ENCODE results near the gene DOK4. TPM values are rescaled to one million over a fixed set of nuclear protein-coding genes. Genes with fewer than 3 reads are reported as not detected.

The DOK4 gene
- total and polyA plus RNA-seq, 8 donors: 27.7 to 108 (median 31.0) TPM

DNA sequence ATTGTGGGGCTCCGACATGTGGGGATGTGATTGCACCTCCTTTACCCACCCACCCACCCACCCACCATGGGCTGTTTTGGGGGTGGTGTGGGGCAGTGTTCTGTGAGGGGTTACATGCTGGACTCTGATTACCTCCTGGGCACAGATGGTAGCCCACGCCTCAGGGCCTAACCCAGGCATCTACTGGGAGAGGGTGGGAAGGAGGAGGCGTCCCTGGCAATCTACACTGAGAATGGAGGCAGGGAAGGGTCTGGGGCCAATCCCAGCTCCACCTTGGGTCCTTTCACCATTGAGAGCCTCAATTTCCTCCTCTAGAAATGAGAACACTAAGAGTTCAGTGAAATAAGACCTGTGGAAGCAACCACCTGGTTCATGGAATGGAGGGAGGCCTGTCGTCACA, 11.7 kb upstream of the DOK4 start:
- TF ChIP-seq, protein P1, sequence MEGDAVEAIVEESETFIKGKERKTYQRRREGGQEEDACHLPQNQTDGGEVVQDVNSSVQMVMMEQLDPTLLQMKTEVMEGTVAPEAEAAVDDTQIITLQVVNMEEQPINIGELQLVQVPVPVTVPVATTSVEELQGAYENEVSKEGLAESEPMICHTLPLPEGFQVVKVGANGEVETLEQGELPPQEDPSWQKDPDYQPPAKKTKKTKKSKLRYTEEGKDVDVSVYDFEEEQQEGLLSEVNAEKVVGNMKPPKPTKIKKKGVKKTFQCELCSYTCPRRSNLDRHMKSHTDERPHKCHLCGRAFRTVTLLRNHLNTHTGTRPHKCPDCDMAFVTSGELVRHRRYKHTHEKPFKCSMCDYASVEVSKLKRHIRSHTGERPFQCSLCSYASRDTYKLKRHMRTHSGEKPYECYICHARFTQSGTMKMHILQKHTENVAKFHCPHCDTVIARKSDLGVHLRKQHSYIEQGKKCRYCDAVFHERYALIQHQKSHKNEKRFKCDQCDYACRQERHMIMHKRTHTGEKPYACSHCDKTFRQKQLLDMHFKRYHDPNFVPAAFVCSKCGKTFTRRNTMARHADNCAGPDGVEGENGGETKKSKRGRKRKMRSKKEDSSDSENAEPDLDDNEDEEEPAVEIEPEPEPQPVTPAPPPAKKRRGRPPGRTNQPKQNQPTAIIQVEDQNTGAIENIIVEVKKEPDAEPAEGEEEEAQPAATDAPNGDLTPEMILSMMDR (IDR thresholded peaks at IDR 0.05): no peak
- Histone ChIP-seq H3K9me3 (no peaks in the 10 kb centered on the region), H3K4me1 (peaks cover 3 to 4% of the 10 kb centered on the region in 2 donors), H3K4me3 (no peak overlapping the region), H3K27ac (no peak overlapping the region), H3K27me3 (no peaks in the 10 kb centered on the region), H3K36me3 (no peaks in the 10 kb centered on the region)
- ATAC-seq: no peak
- DNase-seq: peak in 1 of 4 donors; percentile 4
- intact Hi-C loops (cut with DNase I): no loop called here

DNA sequence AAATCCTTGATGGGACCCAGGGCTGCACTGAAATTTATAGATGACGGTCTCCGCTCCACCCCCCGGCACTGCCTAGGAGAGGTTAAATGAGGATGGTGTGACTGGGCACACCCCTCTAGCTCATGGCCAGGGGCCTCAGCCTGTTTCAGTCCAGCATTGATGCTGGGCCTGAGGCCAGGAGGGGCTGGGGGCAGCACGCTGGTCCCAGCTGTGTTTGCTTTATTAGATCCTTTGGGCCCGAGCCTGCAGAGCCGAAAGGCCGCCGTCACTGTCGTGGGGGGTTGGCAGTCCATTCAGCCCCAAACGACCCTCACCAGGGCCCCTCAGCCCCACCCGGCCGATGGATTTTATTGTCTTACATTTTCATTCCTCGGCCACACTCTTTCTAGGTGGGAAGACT, 10.8 kb upstream of the DOK4 start:
- H3K27ac ChIP-seq: no peak overlapping the region
- no peaks in the 10 kb centered on the region for H3K36me3 ChIP-seq
- TF ChIP-seq, protein P1 (IDR thresholded peaks at IDR 0.05): no peak
- no peaks in the 10 kb centered on the region for H3K9me3 ChIP-seq
- H3K4me3 ChIP-seq: no peak overlapping the region
- ATAC-seq: no peak
- DNase-seq: peak in 1 of 4 donors; percentile 71
- peaks cover 0 to 3% of the 10 kb centered on the region in 2 donors for H3K4me1 ChIP-seq
- H3K27me3 ChIP-seq: no peaks in the 10 kb centered on the region
- intact Hi-C loops (cut with DNase I): no loop called here

DNA sequence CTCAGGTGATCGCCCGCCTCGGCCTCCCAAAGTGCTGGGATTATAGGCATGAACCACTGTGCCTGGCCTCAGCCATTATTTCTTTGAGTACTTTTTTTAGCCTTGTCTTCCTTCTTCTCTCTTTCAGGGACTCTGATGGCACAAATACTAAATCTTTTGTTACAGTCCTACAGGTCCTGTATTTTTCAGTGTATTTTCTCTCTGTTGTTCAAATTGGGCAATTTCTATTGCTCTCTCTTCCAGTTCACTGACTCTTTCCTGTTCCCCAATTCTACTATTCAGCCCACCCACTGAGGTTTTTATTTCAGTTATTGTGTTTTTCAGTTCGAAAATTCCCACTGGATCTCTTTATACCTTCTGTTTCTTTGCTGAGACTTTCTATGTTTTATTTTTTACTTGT, 7.5 kb upstream of the DOK4 start:
- Histone ChIP-seq H3K4me3 (no peak overlapping the region), H3K9me3 (no peaks in the 10 kb centered on the region), H3K4me1 (no peaks in the 10 kb centered on the region), H3K27ac (no peak overlapping the region), H3K27me3 (no peaks in the 10 kb centered on the region), H3K36me3 (no peaks in the 10 kb centered on the region)
- intact Hi-C loops (cut with DNase I): no loop called here
- no peak for DNase-seq
- TF ChIP-seq, protein P1 (IDR thresholded peaks at IDR 0.05): no peak
- no peak for ATAC-seq

DNA sequence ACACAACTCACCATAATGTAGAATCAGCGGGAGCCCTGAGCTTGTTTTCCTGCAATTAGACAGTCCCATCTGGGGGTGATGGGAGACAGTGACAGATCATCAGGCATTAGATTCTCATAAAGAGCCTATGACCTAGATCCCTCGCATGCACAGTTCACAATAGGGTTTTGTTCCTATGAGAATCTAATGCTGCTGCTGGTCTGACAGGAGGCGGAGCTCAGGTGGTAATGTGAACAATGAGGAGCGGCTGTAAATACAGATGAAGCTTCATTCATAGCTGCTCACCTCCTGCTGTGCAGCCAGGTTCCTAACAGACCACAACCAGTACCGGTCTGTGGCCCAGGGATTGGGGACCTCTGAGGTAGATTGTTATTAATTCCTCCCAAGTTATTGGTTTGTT, 2.9 kb upstream of the DOK4 start:
- H3K9me3 ChIP-seq: no peaks in the 10 kb centered on the region
- intact Hi-C loops (cut with DNase I): no loop called here
- H3K4me3 ChIP-seq: no peak overlapping the region
- peaks cover 0 to 12% of the 10 kb centered on the region in 2 donors for H3K27me3 ChIP-seq
- no peak for ATAC-seq
- TF ChIP-seq, protein P1 (IDR thresholded peaks at IDR 0.05): no peak
- no peak overlapping the region for H3K27ac ChIP-seq
- peak in 1 of 4 donors; percentile 2 for DNase-seq
- H3K4me1 ChIP-seq: peaks cover 13 to 25% of the 10 kb centered on the region in 2 donors
- H3K36me3 ChIP-seq: no peaks in the 10 kb centered on the region

DNA sequence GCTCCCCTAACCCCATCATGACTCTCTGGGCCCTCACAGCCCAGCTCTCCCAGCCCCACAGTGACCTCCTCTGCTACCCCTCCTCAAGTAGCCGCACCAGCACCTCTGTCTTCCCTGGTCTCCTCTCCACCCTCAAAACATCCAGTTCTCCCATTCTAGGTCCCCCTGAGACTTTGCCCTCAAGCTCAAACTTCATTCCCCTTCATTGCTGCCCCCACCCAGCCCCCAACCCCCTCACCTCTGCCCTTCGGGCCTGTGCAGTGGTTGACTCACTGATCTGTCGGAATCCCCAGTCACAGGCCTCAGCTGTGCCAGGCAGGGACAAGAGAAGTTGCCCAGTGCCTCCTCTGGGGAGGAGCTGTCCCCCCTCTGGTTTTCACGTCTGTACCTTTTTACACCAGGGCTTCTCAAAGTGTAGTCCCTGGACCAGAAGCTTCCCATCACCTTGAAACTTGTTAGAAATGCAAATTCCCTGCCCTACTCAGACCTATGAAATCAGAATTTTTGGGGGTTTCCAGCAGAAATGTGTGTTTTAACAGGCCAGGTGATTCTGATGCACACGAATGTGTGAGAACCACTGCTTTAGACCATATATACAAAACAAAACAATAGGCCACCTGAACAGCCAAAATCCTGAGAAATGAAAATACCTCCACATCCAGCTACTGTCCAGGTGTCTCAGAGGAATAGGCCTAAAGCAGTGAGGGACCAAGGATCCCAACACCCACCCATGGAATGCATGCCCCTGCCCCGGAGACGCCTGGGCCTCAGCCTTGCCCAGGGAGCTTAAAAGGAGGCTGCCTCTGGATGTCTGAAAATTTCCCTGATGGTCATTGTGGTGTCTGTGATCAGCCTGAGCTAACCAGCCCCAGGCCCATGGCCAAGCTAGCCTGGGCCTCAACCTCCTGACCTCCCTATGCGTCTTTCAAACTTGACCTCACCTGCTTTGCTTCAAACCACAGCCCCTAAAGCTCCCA, 853 bp upstream of the DOK4 start:
- ATAC-seq (no peak), DNase-seq (peak in 1 of 4 donors; percentile 29)
- Histone ChIP-seq H3K27ac (peak overlapping the region in 1 of 2 donors; percentile 13), H3K9me3 (no peaks in the 10 kb centered on the region), H3K4me3 (peak overlapping the region in 1 of 2 donors; percentile 64), H3K36me3 (no peaks in the 10 kb centered on the region), H3K27me3 (peaks cover 0 to 12% of the 10 kb centered on the region in 2 donors), H3K4me1 (peaks cover 13 to 25% of the 10 kb centered on the region in 2 donors)
- intact Hi-C loops (cut with DNase I): no loop called here
- TF ChIP-seq, protein P1 (IDR thresholded peaks at IDR 0.05): no peak

All from left lung (tissue), 10 donors.